ENCODE measurements around the gene GPC2. TPM values are rescaled to one million over a fixed set of nuclear protein-coding genes. Genes with fewer than 3 reads are reported as not detected.

GPC2 gene
- total RNA-seq, 1 experiment from 2014 or later, result 17.9 TPM

DNA sequence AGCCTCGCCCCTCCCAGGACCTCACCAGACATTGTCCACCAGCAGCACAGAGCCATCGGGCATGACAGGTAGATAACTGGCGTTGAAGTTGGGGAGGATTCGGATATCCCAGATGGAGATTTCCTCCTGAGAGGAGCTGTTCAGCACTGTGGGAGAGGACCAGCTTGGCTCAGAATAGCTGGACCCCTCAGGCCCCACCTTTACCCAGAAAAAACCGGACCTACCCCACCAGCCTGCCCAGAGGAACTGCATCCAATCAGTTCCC is 20.2 kb downstream of the GPC2 start:
- peak overlapping the region; percentile 84; the same call in 1 of the 2 replicates for H3K9ac ChIP-seq (ENCODE audit: low read length)
- H3K4me2 ChIP-seq (ENCODE audit: low read length), result peak overlapping the region; percentile 93
- H3K9me2 ChIP-seq (ENCODE audit: insufficient read depth), result no peaks in the 10 kb centered on the region
- no TSS peak for BruUV-seq (replicated peaks)
- DNase-seq (ENCODE audit: low read depth, low spot score) (no peak), ATAC-seq (no peak)
- H3K4me1 ChIP-seq (ENCODE audit: control insufficient read depth in 1 of 2, insufficient read depth in 2 of 2, low read length in 2 of 2), result peaks cover 13 to 22% of the 10 kb centered on the region in 2 experiments
- ChIA-PET CTCF (interaction anchor here (1.0 kb wide), 1 partner anchor 8 kb away, joined by 4 read pairs; the partner anchor contains the start of gene LAMTOR4), RAD21 (ENCODE audit: low non-redundant PET in 1 of 2, low total read pairs in 2 of 2, uncharacterized antibody in 2 of 2, unreplicated experiment in 2 of 2) (interaction anchor here in 1 of 2 experiments (0.6 kb wide), 1 partner anchor 69 kb away, joined by 11 read pairs; no protein-coding TSS in a partner anchor), POLR2A (no interaction called here)
- H4K20me1 ChIP-seq (ENCODE audit: insufficient read depth), result no peaks in the 10 kb centered on the region
- intact Hi-C loops (cut with micrococcal nuclease), result no loop called here
- peak overlapping the region; percentile 56 to 91 for H3K4me3 ChIP-seq (replicated peaks in 1 of 2; ENCODE audit: low read depth in 1 of 2, low read length in 2 of 2)
- no peak for TF ChIP-seq POLR2A (IDR thresholded peaks at IDR 0.05; ENCODE audit: borderline replicate concordance, extremely low read depth, insufficient read depth, insufficient read length)
- no peak for TF ChIP-seq YY1 (IDR thresholded peaks at IDR 0.05; ENCODE audit: extremely low read depth, insufficient replicate concordance, low read depth, low read length)
- TF ChIP-seq ZNF274 (IDR thresholded peaks at IDR 0.05; ENCODE audit: low read depth, low read length), result no peak
- no peak for TF ChIP-seq EZH2 (IDR thresholded peaks at IDR 0.05)
- TF ChIP-seq CEBPB (IDR thresholded peaks at IDR 0.05; ENCODE audit: low read depth), result no peak
- TF ChIP-seq EZH2phosphoT487 (IDR thresholded peaks at IDR 0.05; ENCODE audit: borderline replicate concordance), result no peak
- no peak for TF ChIP-seq ELF1 (IDR thresholded peaks at IDR 0.05; ENCODE audit: borderline replicate concordance, low read depth)
- no peak for TF ChIP-seq ZFX (IDR thresholded peaks at IDR 0.05)
- TF ChIP-seq, protein P1, sequence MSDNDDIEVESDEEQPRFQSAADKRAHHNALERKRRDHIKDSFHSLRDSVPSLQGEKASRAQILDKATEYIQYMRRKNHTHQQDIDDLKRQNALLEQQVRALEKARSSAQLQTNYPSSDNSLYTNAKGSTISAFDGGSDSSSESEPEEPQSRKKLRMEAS (IDR thresholded peaks at IDR 0.05), result no peak
- no peak for TF ChIP-seq TCF7L2 (IDR thresholded peaks at IDR 0.05; ENCODE audit: borderline replicate concordance, extremely low read depth, insufficient read depth, insufficient read length)
- no peaks in the 10 kb centered on the region for H3K9me3 ChIP-seq (ENCODE audit: control insufficient read depth in 1 of 2, insufficient read depth in 1 of 2, low read depth in 1 of 2, low read length in 2 of 2)
- H2AFZ ChIP-seq (ENCODE audit: low read depth, low read length, poor library complexity, severe bottlenecking), result no peak overlapping the region
- no peaks in the 10 kb centered on the region for H3K27me3 ChIP-seq (ENCODE audit: insufficient read depth, low read length)
- H3K27ac ChIP-seq (ENCODE audit: low read depth, low read length), result peak overlapping the region; percentile 91
- peaks cover 14 to 16% of the 10 kb centered on the region in 2 experiments; a peak in 3 of 4 replicates for H3K36me3 ChIP-seq (ENCODE audit: control insufficient read depth in 1 of 2, insufficient read depth in 2 of 2, low read length in 2 of 2)
- peaks cover 25% of the 10 kb centered on the region for H3K79me2 ChIP-seq (ENCODE audit: insufficient read depth, low read length)

Measured in HCT116 (cell line).